Activated CD4-positive, alpha-beta T cell treated with anti-CD3 and anti-CD28 coated beads, Interleukin-2, amount 50 U/mL, for 24 hours (primary cell): ENCODE data around the gene C1QTNF4.

Source experiments
- DNase-seq, 2 donors: peaks; one replicate each; pipeline ENCODE4 v3.0.0-alpha.2; 2020; ENCODE audit warnings: low read depth in 1 of 2, low spot score in 1 of 2

The C1QTNF4 gene

DNA sequence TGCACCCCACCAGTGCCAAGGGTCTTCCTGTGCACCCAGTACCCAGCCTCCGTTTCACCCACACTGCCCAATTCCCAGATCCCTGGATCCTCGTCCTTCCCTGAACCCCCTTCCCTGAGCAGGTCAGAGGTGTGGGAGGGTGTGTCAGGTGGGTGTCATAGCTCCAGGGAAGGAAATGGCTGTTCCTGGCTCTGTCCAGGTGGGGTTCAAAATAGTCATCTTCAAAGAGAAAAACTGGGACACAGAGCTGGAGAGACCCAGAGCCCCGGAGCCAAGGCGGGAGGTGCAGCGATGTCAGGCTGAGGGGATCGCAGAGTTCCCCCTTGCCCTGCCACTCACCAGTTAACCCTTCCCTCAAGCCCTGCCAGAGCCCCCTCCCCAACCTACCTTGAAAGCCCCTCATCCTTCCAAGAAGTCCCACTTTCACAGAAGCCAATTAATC lies 698 bp downstream of the C1QTNF4 start:
- DNase-seq: no peak

DNA sequence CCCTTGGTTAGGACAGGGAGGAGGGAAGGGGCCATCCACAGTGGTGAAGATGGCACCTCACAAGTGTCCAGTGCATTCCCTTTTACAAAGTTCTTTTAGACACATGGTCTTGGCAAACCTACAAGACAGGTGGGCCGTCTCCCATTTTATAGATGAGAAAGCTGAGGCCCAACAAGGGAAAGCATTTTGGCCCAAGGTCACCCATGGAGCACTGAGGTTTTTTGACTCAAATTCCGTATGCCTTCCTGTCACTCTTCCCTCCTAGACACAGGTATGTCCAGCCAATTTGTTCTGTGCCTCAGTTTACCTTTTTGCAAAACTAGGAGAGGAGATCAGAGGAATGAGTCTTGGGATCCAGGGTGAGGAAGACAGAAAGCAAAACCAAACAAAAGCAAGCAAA lies 1.2 kb downstream of the C1QTNF4 start:
- DNase-seq: no peak

DNA sequence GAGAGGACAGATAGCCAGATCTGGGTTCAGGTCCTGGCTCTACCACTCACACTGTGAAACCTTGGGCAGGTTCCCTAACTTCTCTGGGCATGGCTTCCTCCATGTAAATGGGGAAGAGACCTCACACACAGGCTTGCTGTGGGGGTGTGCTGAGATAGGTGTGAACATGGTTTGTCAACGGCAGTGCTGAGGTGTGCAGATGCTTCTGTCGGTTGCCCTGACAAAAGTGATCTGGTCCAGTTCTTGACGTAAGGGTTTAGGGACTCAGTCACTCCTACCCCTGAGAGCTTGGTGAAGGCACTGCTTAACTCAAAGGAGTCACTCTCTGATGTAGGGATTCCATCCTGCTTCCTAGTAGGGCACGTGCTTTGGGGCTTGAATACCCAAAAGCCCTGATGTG lies 2.0 kb downstream of the C1QTNF4 start:
- DNase-seq: no peak

GRCh38 chr11:47591764-47592163 lies 2.4 kb downstream of the C1QTNF4 start:
- DNase-seq: no peak

DNA sequence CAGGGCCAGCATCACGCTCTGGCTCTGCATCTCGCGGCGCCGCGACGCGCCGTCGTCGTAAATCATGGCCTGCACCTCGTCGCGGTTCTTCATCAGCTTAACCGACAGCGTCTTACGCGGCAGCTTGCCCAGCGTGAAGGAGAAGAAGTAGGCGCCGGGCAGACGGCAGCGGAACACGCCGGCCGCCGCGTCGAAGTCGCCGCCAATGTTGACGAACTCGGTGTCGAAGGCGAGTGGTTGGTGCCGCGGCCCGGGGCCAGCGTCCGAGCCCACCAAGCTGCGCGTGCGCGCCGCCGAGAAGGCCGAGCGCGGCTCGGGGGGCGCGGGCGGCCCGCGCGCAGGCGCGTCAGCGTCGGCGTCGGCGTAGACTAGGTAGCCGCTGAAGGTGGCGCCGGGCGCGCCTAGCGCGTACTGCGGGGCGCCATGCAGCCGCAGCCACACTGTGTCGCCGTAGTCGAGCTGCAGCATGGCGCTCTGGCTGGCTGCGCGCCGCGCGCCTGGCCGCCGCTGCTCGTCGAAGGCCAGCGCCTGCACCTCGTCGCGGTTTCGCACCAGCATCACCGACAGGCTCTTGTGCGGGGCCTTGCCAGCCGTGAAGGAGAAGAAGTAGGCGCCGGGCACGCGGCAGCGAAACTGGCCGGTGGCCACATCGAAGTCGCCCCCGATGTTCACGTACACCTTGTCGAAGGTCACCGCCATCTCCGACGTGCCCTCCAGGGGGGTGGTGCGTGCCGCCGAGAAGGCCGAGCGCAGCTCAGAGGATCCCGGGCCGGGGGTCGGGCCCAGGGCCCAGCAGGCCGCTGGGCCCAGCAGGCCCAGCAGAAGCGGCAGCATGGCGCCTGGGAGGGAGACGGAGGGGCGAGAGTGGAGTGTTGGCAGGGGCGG lies 4.0 kb downstream of the C1QTNF4 start:
- DNase-seq: no peak

DNA sequence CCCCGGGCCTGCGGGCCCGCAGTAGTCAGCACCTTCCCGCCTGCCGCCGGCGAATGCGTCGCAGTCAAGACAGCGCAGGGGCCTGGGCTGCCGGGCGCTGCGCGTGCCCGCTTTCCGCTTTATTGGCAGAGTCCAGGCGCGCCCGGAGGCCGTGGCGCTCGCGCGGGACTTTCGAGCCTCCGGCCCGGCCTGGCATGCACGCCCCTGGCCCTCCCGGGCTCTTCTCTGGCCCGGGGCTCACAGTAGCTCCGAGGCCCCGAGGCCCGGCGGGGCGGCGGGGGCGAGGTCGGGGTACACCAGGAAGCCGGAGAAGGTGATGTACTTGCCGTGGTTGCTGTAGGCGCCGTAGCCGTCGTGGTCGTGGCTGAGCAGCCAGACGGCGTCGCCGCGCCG lies 4.6 kb downstream of the C1QTNF4 start:
- no peak for DNase-seq

DNA sequence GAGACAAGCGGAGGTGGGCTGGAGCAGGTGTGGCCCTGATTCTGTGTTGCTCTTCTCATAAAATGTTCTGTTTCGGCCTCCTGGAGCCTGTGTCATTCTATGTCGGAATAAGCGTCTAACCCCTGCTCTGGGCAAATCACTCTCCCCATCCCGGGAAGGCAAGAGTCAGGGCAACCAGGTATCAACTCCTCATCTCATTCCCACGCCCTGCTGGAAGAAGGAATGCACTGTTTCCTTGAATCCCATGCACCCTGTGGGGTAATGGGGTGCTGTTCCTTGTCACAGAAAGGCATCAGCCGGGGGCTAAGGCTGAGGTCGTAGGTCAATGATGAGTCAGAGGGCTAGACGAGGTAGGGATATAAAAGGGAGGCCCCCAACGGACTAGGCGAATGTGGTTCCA lies 5.1 kb downstream of the C1QTNF4 start:
- DNase-seq: no peak

- no peak for DNase-seq
These were observed 6.4 kb downstream of the C1QTNF4 start for GRCh38 chr11:47587723-47588326.

DNA sequence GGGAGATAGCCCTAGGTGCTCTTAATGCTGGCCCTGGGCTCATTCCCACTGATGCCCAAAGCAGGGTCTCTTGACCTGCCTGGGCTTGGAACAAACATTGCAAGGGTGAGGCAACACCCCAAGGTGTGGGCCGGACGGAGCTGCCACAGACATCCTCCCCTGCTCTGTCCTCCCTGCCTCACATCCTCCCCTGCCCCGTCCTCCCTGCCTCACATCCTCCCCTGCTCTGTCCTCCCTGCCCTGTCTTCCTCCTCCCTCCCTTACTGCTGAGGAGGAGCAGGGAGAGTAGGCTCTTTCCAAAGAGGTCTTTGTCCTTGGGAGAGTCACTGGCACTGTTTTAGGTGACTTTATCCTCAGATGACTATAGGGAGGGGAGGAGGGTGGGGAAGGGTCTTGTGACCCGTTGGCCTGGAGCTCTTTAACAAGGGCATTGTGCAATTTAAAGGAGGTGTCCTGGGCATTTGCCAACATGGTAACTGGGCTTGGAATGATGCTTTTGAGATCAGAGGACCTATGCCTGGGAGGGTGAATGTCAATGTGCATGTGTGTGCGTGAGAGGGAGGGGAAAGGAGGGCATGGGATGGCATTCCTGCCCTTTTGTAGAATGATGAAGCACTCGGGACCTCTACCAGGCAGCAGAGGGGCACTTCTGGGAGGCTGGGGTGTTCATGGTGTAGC lies 7.0 kb downstream of the C1QTNF4 start:
- DNase-seq: no peak

- DNase-seq: no peak
These were observed 7.9 kb downstream of the C1QTNF4 start, which contains the start of gene FAM180B for GRCh38 chr11:47586098-47586855. FAM180B (plus strand) TSS chr11:47586678; CDS start chr11:47586769, 91 bp downstream.

DNA sequence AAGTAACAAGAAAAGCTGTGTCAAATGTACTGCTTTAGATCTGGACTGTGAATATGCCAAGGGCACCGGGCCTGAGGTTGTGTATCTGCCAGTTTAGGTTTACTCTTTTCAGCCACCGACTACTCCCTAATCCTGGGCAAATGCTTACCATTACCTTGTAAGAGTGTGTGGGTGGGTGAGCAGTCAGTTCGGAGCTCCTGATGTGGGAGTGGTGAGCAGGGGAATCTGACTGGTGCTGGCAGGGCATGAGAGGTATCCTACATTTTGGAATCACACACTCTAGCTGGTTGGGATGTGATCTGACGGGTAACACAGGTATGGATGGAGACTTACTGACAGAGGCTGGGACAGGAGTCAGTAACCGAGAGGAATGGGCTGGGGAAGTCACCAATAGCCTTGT lies 10.4 kb downstream of the C1QTNF4 start:
- no peak for DNase-seq

DNA sequence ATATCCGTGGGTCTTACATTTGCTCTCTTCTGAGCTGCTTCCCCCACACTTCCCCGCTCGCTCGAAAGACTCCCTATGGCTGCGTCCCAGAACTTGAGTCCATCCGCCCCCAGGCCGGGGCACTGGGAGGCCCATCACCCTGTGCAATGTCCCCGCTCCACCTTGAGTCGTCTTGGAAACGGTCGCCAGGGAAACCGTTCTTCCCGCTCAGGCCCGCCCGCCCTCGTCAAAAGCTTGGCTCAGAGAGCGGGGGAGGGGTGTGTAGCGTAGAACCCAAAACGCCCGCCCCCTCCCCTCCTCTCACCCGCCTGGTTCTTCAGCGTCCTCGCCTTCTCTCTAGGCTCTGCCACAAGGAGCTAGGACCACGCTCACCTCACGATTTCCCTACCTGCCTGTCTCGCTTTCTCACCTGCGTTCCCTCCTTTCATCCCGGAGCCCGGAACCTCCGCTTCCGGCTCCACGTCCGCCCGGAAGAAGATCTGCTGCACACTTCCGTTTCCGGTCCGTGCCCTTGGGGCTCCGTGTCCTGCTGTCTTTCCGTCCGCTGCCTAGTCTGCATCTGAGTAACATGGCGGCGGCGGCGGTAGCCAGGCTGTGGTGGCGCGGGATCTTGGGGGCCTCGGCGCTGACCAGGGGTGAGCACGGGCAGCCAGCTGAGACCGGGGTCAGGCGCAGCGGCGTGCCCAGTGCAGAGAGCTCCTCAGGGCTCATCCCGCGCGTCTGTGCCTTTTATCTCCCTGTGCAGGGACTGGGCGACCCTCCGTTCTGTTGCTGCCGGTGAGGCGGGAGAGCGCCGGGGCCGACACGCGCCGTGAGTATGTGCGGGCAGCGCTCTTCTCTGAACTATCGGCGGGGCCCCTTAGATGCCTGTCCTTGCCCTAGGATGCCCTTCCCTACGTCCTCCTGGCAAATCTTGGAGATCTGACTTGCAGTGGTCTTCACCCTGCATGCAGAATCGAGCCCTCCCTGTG lies 15.4 kb downstream of the C1QTNF4 start, which contains the start of the genes KBTBD4 and NDUFS3:
Gene KBTBD4, minus strand, starts transcription at position 447 of the 971 bp plus-strand sequence. Its CDS starts 19 bp downstream, at position 428.
Gene NDUFS3, plus strand, starts transcription at position 551 of the 971 bp plus-strand sequence. Its CDS starts 18 bp downstream, at position 569.
- DNase-seq: peak; percentile 85 to 89

DNA sequence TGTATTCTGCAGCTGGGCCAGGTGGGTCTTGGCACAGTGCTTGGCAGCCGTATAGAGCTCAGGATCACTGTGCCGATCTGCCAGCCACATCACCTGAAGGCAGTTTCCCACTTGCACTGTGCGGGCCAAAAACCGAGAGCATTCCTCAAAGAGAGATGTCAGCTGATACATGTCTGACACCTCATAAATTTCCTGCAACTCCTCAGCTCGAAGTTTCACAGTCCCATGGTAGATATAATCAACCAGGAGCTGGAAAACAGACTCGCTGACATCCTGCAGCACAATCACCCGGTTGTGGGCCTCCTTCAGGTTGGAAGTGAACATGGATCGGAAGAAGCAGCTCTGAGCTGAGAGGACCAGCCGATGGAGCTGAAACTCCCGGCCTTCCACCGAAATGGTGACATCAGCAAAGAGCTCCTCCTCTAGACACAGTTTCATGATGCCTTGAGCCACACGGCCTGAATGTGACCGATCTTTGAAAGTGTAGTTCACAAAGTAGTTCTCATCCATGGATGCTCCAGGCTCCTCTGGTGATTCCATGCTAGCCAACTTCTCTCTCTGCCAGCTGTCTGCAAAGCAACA lies 16.7 kb downstream of the C1QTNF4 start:
- no peak for DNase-seq

DNA sequence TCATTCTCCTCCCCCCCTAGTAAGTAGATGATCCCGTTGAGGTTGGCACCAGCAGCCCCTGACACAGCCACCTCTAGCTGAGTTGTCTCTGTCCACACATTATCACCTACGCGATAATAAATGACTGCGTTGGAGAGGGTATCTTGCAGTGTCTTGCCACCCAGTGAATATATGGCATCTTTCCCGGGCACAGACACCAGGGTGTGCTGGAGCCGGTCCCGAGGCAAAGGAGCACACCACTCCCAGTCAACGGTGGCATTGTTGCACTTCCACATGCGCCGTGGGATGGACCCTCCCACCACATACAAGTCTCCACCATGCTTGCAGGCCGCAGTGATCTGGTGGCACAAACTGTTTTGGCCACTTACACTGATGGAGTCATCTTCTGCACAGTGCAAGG lies 20.9 kb downstream of the C1QTNF4 start:
- no peak for DNase-seq

DNA sequence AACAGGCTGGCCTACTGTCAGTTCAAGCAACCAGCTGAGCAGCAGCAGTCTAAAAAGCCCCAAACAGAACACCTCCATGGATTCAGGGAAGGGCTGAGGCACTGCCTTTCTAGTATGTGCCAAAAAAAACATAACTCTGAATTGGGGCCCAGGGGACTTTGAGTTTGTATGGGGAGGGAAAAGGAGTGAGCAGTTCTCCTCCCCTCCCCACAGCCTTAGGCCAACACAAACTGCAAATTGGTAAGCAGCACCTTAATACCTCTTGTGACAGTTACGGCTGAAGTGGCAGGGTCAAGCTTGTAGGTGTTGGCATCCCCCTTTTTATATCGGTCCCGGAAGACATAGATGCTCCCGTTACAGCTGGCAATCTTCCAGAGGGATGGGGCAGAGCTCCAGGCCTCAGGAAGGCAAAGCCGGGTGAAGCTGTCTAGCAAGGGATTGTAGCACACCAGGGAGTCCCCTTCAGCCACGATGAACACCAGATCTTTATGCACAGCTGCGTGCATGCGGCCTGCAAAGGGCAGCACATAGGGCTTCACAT lies 21.4 kb downstream of the C1QTNF4 start:
- no peak for DNase-seq

- DNase-seq: no peak
These were observed 22.3 kb downstream of the C1QTNF4 start for GRCh38 chr11:47571895-47572294.

DNA sequence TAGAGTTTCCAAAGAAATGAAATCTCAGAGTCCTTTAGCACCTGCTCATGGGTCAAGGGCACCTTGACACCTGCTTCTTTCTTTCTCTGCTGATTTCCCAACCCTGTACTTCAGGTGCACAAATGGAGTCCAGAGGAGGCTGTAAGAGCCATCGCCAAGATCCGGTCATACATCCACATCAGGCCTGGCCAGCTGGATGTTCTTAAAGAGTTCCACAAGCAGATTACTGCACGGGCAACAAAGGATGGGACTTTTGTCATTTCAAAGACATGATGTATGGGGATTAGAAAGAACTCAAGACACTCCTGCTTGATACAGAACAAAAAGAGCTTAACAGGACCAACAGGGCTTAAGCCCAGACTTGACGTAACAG lies 22.9 kb downstream of the C1QTNF4 start:
- no peak for DNase-seq

DNA sequence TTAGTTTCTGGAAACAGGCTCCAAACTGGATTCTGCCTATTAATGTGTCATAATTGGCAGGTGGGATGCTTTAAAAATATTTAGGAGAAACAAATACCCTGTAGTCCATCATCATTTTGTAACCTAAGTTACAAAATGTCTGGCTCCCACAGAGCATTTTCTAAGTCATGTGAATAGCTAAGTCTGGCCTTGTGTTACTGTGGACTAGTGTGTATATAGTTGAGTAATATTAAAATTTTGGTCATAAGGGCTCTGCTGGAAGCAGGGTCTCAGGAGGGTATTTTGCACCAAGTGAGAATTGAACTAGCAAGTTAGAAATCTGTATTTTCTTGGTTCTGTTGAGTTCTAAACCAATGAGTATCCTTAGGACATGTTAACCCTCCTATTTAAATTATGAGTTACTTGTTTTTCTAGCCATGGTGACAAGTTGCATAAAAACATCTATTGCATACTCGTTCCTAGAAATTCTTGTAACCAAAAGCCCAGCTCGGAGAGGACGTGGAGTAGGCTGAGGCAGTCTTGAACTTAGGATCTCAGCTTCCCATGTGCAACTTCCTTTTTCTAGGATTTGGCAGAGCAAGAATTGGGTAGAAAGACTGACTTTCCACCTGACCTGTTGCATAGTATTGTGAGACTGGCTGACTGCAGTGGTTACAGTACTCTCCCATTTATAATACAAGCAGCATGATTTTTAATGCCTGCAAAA lies 23.4 kb downstream of the C1QTNF4 start:
- DNase-seq: no peak

GRCh38 chr11:47569646-47570045 lies 24.6 kb downstream of the C1QTNF4 start:
- no peak for DNase-seq
